IPS-11a (cell line): ENCODE results near the gene GLYATL1.

Experiments
- H3K4me3 ChIP-seq: one replicate; pipeline ENCODE4 v1.5.1; 2013; ENCODE audit warnings: low read depth, low read length, control low read depth

The GLYATL1 gene

DNA sequence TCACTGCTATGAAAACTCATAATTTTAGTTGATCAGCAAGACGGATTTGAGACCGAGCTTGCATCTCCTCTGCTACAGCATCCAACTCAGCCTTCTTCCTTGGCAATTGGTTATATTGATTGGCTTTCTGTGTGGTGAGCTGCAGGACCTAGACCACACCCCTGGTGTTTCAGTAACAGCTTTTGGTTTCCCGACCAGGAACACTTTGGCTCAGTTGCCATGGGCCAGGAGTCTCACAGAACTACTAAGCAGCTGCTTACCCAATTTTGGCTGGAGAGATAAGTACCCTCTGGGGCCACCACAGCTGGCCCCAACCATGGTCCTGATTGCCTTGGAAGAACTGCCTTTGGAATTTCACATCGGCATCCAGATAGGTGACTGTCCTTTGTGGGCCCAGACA is at the start of gene GLYATL1:
TSS of gene GLYATL1 (plus strand) at position 212 of the 400 bp plus-strand sequence. CDS start 7,600 bp downstream, outside the sequence.
- H3K4me3 ChIP-seq: no peak within 1 kb of the TSS

DNA sequence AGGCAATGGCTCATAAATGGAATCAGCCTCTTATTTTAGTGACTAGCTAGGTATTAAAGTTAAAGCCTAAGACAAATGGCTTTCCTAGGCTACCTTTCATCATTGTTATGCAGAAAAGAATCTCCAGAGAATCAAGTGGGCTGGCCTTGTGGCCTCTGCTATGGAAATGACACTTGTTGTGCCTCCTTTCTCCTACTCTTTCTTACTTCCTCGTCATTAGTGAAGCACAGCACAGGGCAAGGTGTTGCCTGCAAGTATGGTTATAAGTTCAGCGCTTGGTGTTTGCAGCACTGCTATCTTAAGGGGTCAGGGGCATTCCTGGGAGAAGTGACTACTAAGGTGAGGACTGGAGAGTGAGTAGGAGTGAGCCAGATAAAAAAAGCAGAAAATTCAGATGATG is 45.4 kb upstream of the GLYATL1 start:
- no peak overlapping the region for H3K4me3 ChIP-seq

- no peak overlapping the region for H3K4me3 ChIP-seq
Measured at GRCh38 chr11:58898106-58898505, 41.2 kb upstream of the GLYATL1 start.

DNA sequence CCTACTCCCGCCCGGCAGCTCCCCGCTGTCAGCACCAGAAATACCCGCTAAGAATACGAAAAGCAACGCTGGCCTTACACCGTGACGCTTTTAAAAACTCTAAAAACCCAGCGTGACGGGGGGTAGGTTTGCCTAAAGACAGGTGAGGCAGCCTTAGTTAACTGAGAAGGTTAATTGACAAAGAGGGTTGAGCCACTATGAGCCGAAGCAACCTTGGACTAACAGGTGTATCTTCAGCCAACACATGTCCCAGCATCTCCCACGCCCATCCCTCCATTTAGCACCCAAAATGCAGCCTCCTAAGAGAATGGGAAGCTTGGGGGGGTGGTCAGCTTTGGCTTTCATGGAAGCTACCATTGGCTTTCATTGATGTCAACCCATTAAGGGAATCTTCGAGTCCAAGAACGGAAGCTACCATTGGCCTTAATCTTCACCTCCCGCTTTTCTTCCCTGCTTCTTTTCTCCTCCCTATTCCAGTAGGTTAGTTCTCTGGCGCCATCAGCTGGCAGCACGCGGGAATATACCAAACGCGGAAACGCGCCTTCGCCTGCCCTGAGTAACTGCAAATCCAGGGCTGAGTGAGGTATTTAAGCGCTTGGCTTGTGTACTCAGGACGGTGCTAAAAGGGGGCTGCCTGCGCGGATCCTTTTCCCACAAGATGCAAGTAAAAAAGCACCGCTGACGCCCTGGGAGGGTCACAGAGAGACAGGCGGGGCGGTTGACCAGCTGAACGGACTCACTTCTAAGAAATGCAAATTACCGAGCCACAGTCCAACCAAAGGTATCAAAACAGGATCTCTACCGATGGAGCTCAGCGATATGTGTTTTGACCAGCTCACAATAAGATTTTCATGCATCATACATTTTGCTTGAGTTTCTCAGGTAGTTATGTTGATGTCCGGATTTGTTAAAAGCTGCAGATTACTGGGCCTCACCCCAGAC is 38.5 kb upstream of the GLYATL1 start:
- peak overlapping the region; percentile 30 for H3K4me3 ChIP-seq

- no peak overlapping the region for H3K4me3 ChIP-seq
Measured at GRCh38 chr11:58902881-58903280, 36.4 kb upstream of the GLYATL1 start.

DNA sequence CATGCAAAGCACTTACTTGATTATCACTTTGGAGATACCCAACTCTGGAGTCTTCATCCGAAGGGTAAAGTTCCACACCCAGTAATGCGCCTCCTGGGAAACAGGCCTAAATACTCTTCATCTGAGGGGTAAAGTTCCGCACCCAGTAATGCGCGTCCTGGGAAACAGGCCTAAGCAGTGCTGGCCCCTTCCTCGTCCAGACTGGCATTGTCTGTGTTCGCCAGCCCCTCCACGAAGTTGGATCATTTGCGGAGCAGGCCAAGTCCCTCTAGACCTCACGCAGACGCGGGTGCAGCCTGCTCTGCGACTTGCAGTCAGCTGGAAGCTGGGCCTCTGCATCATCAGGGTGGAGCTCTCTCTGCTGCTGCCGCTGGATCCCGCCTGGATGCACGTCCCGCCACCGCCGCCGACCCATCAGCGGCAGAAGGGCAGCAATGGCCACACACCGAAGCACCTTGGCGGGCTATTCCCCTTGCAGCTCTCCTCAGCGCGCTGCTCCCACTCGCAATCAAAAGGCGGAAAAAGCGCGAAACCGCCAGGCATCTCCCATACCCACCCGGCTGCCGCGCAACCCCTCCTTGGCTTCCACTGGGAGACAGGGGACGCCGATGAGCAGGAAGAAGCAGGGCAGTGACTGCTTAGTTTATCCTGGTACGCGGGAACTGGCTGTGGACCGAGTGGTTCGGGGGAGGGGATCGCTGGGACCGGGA is 34.1 kb upstream of the GLYATL1 start:
- H3K4me3 ChIP-seq: peak overlapping the region; percentile 64

- H3K4me3 ChIP-seq: peak overlapping the region; percentile 64
Measured at GRCh38 chr11:58905721-58906547, 33.4 kb upstream of the GLYATL1 start.

DNA sequence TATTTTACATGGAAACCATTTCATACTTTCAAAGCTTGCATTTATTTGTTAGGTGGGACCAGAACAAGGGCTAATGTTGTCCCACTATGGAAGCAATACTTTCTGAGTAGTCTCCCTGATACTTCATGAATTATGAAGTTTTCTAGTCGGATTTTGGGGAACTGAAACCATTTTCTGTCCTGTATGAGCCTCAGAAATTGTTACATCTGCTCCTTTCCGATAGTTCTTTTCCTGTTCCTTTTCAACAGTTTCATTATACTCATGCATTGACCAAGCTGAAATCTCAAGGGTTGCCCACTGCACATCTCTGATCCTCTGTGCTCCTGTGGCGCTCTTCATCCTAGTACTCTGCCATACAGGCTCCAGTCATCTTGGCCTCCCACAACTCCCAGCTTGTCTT is 31.5 kb upstream of the GLYATL1 start:
- no peak overlapping the region for H3K4me3 ChIP-seq

GRCh38 chr11:58912124-58912523 is 27.2 kb upstream of the GLYATL1 start:
- H3K4me3 ChIP-seq: no peak overlapping the region

GRCh38 chr11:58913685-58914084 is 25.6 kb upstream of the GLYATL1 start:
- H3K4me3 ChIP-seq: no peak overlapping the region

- H3K4me3 ChIP-seq: no peak overlapping the region
Measured at GRCh38 chr11:58914821-58915543, 24.3 kb upstream of the GLYATL1 start.

DNA sequence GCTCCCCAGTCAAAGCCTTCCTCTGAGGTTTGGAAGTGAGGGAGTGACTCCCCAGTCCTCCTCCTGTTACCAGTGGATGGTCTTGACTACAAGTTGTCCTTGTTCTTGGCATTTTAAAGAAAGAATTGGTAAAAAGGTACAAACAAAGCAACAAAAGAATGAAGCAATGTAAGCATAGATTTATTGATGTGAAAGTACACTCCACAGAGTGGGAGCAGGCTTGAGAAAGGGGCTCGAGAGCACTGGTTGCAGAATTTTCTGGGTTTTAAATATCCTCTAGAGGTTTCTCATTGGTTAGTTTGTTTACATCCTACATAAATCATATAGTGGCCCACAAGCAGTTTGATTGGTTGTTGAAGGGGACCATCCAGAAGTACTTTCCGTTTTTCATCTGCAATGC is 22.7 kb upstream of the GLYATL1 start:
- H3K4me3 ChIP-seq: no peak overlapping the region

DNA sequence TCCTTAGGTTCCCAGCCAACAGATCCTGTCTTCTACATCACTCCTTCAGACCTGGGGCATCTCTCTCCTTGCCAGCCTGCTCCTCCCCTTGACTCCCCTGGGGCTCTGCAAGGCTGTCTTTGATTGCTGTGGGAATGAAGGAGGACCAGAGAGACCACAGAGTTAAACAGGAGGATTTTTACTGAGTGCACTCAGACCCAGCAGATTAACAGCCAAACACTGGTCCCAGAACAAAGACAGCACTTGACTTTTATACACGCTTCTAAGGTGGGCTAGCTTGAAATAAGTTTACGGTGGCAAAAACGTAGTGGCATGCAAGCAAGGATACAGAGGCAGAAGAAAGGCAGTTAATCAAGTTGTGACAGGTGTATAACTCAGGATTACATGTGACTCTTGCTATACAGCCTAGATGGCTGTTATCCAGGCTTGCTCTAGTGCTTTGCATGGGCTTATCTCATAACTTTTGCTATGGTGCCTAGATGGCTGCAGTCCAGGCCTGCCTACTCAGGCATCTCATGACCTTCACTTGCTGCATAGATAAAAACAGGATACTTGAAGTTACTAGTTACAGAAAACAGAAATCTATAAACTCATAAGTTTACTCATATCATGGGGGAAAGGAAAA is 22.0 kb upstream of the GLYATL1 start:
- no peak overlapping the region for H3K4me3 ChIP-seq

DNA sequence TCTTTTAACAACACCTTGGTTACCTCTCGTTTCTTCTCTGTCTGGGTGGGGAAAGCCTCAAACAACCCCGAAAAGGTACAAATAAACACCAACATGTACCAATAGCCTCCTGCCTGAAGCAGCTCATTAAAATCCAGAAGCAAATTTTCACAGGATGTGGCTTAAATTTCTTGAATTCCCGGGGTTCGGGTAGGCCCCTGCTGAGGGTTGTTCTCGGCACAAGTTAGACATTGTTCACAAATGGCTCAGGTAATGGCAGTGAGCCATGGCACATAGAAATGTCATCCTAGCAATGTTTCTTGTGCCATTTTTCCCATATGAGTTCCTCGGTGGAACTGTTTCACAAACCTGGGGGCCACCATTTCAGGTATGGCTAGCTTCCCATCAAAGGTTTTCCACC is 19.7 kb upstream of the GLYATL1 start:
- H3K4me3 ChIP-seq: no peak overlapping the region

GRCh38 chr11:58919980-58920379 is 19.3 kb upstream of the GLYATL1 start:
- H3K4me3 ChIP-seq: no peak overlapping the region

DNA sequence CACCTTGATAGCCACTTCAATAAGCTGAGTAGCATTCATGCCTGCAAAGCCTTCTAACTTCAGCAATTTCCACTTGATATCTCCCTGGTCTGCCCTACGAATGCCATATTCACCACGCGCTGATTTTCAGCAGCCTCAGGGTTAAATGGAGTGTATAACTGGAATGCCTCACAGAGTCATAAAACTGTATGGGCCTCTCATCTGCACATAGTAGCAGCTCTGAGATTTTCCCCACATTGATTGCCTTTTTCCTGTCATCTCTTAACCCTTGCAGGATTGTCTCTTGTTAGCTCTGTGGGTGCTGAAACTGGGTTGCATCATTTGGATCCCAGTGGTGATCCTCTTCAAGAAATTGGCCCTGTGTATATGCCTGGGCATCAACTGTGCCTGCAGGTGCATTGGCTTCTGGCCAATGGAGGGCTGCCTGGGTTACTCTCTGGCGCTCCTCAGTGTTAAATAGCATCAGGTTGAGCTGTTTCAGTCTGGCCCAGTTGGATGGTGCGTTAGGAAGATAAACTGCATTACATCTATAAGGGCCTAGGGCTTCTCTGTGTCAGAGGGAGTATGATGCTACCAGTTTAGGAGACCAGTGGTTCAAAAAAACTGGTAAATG is 17.4 kb upstream of the GLYATL1 start:
- H3K4me3 ChIP-seq: no peak overlapping the region

DNA sequence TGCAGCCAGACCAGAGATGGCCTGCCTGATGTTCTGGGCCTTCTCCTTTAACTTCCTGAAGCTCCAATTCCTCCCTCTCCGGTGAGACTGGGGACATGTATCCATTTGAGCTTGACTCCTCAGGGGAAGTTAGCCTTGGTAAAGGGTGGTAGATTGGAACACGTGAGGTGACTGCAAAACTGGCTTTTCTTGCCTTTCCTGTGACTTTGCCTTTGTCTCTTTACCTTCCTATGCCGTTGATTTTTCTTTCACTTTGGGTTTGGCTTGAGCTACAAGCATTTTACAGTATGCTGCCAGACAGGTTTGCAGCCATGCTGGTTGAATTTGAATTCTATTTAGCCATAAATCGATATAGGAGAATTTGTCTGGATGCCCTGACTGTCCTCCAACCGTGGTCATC is 16.8 kb upstream of the GLYATL1 start:
- H3K4me3 ChIP-seq: no peak overlapping the region

DNA sequence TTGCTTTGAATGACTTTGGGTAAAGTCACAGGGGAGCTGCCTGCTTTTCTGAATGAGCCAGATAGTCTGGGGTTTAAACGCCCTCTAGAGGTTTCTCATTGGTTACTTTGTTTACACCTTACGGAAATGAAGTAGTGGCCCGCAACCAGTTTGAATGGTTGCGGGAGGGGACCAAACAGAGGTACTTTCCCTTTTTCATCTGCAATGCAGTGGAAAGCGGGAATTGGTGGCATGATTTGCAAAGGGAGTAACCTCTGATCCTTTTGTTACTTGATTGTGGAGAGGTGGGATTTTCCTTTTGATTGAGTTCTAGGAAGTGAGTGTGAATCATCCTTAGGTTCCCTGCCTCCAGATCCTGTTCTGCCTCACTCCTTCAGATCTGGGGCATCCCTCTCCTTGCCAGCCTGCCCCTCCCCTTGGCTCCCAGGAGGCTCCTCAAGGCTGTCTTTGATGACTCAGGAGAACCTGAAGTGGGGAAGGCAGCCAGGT is 15.9 kb upstream of the GLYATL1 start:
- H3K4me3 ChIP-seq: peak overlapping the region; percentile 2

GRCh38 chr11:58924230-58924629 is 15.1 kb upstream of the GLYATL1 start:
- H3K4me3 ChIP-seq: no peak overlapping the region
